ENCODE results near the gene HBM.

Gene HBM

DNA sequence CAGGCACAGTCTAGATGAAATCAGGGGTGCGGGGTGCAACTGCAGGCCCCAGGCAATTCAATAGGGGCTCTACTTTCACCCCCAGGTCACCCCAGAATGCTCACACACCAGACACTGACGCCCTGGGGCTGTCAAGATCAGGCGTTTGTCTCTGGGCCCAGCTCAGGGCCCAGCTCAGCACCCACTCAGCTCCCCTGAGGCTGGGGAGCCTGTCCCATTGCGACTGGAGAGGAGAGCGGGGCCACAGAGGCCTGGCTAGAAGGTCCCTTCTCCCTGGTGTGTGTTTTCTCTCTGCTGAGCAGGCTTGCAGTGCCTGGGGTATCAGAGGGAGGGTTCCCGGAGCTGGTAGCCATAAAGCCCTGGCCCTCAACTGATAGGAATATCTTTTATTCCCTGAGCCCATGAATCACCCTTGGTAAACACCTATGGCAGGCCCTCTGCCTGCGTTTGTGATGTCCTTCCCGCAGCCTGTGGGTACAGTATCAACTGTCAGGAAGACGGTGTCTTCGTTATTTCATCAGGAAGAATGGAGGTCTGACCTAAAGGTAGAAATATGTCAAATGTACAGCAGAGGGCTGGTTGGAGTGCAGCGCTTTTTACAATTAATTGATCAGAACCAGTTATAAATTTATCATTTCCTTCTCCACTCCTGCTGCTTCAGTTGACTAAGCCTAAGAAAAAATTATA, 12.3 kb downstream of the HBM start:
- Histone ChIP-seq H3K4ac (ENCODE audit: low read depth, low read length) (no peak overlapping the region), H3K18ac (ENCODE audit: low read length) (no peak overlapping the region), H2BK12ac (ENCODE audit: low read length) (no peak overlapping the region), H2AFZ (ENCODE audit: insufficient read depth, low read length, poor library complexity) (no peak overlapping the region), H4K12ac (ENCODE audit: low read depth, low read length) (no peak overlapping the region), H4K8ac (ENCODE audit: low read depth, low read length) (no peak overlapping the region), H4K91ac (ENCODE audit: low read depth, low read length) (no peak overlapping the region), H3K79me1 (ENCODE audit: low read length) (no peaks in the 10 kb centered on the region), H3K9me3 (ENCODE audit: insufficient read depth, low read depth, low read length) (peaks cover 4% of the 10 kb centered on the region), H3K27me3 (ENCODE audit: insufficient read depth, low read length) (peaks cover 29% of the 10 kb centered on the region), H3K14ac (ENCODE audit: low read length) (no peak overlapping the region), H2BK120ac (ENCODE audit: insufficient read depth, low read length, poor library complexity) (no peak overlapping the region), H3K4me2 (ENCODE audit: low read length) (no peak overlapping the region), H2BK5ac (ENCODE audit: low read depth, low read length, poor library complexity) (no peak overlapping the region), H3K4me1 (ENCODE audit: control insufficient read depth in 1 of 2, insufficient read depth in 2 of 2, low read length in 2 of 2) (peaks cover 5 to 11% of the 10 kb centered on the region in 2 experiments), H2AK5ac (ENCODE audit: low read length) (no peak overlapping the region), H3K36me3 (ENCODE audit: control insufficient read depth in 1 of 2, insufficient read depth in 2 of 2, low read length in 2 of 2) (peaks cover 0 to 3% of the 10 kb centered on the region in 2 experiments), H3K9ac (ENCODE audit: low read length) (no peak overlapping the region), H3K79me2 (ENCODE audit: control insufficient read depth, insufficient read depth, low read length, poor library complexity) (no peaks in the 10 kb centered on the region), H3K27ac (ENCODE audit: low read depth, low read length) (no peak overlapping the region), H3K23ac (ENCODE audit: low read length) (no peak overlapping the region), H3K4me3 (ENCODE audit: low read depth, low read length) (no peak overlapping the region)
- WGBS (ENCODE audit: extremely low coverage, insufficient coverage, insufficient read length) = no CpG with 5 or more reads among the region's 11 CpGs
- DNase-seq = no peak

DNA sequence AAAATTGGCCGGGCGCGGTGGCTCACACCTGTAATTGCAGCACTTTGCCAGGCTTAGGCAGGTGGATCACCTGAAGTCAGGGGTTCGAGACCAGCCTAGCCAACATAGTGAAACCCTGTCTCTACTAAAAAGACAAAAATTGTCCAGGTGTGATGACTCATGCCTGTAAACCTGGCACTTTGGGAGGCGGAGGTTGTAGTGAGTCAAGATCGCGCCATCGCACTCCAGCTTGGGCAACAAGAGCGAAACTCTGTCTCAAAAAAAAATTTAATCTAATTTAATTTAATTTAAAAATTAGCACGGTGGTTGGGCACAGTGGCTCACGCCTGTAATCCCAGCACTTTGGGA, 12.9 kb downstream of the HBM start:
- H3K79me2 ChIP-seq (ENCODE audit: control insufficient read depth, insufficient read depth, low read length, poor library complexity) = no peaks in the 10 kb centered on the region
- no peak overlapping the region for H3K9ac ChIP-seq (ENCODE audit: low read length)
- no peak overlapping the region for H4K8ac ChIP-seq (ENCODE audit: low read depth, low read length)
- no peak overlapping the region for H3K18ac ChIP-seq (ENCODE audit: low read length)
- no peak overlapping the region for H2BK12ac ChIP-seq (ENCODE audit: low read length)
- peaks cover 0 to 6% of the 10 kb centered on the region in 2 experiments for H3K36me3 ChIP-seq (ENCODE audit: control insufficient read depth in 1 of 2, insufficient read depth in 2 of 2, low read length in 2 of 2)
- H2AK5ac ChIP-seq (ENCODE audit: low read length) = no peak overlapping the region
- H3K4me3 ChIP-seq (ENCODE audit: low read depth, low read length) = no peak overlapping the region
- no peaks in the 10 kb centered on the region for H3K79me1 ChIP-seq (ENCODE audit: low read length)
- H3K27ac ChIP-seq (ENCODE audit: low read depth, low read length) = no peak overlapping the region
- H3K23ac ChIP-seq (ENCODE audit: low read length) = no peak overlapping the region
- no peak overlapping the region for H3K4me2 ChIP-seq (ENCODE audit: low read length)
- H3K27me3 ChIP-seq (ENCODE audit: insufficient read depth, low read length) = peaks cover 29% of the 10 kb centered on the region
- no peak overlapping the region for H2BK5ac ChIP-seq (ENCODE audit: low read depth, low read length, poor library complexity)
- no peak overlapping the region for H3K4ac ChIP-seq (ENCODE audit: low read depth, low read length)
- H2AFZ ChIP-seq (ENCODE audit: insufficient read depth, low read length, poor library complexity) = no peak overlapping the region
- no peak overlapping the region for H4K12ac ChIP-seq (ENCODE audit: low read depth, low read length)
- DNase-seq = peak in 1 of 2 donors; percentile 27
- peaks cover 4% of the 10 kb centered on the region for H3K9me3 ChIP-seq (ENCODE audit: insufficient read depth, low read depth, low read length)
- peaks cover 5 to 11% of the 10 kb centered on the region in 2 experiments for H3K4me1 ChIP-seq (ENCODE audit: control insufficient read depth in 1 of 2, insufficient read depth in 2 of 2, low read length in 2 of 2)
- H3K14ac ChIP-seq (ENCODE audit: low read length) = no peak overlapping the region
- WGBS (ENCODE audit: extremely low coverage, insufficient coverage, insufficient read length) = no CpG with 5 or more reads among the region's 11 CpGs
- H2BK120ac ChIP-seq (ENCODE audit: insufficient read depth, low read length, poor library complexity) = no peak overlapping the region
- H4K91ac ChIP-seq (ENCODE audit: low read depth, low read length) = no peak overlapping the region

DNA sequence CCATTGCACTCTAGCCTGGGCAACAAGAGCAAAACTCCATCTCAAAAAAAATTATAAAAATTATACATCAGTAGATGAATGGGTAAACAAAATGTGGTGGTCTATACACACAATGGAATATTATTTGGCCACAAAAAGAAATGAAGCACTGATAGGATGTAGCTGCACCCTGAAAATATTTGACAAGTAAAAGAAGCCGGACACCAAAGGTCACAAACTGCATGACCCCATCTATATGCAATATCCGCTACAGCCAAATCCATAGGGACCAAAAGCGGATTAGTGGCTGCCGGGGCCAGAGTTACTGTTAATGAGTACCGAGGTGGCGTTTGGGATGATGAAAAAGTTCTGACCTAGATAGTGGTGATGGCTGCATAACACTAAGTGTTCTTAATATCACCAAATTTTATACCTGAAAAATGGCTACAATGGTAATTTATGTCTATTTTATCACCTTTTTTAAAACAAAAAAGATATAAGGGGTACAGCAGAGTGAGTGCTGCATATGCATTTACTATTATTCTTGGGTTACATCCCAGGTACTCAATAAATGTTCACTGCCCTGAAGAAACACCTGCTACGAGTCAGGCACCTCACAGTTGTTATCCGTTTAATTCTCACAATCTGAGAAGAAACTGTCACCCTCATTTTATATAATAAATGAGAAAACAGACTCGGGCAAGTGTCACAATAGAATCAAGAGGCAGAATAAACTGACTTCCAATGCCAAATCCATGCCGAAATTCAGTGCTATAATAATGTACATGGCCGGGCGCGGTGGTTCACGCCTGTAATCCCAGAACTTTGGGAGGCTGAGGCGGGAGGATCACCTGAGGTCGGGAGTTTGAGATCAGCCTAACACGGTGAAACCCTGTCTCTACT, 13.7 kb downstream of the HBM start:
- Histone ChIP-seq H2AFZ (ENCODE audit: insufficient read depth, low read length, poor library complexity) (no peak overlapping the region), H3K23ac (ENCODE audit: low read length) (no peak overlapping the region), H2BK12ac (ENCODE audit: low read length) (no peak overlapping the region), H3K4ac (ENCODE audit: low read depth, low read length) (no peak overlapping the region), H3K9ac (ENCODE audit: low read length) (no peak overlapping the region), H3K4me3 (ENCODE audit: low read depth, low read length) (no peak overlapping the region), H4K8ac (ENCODE audit: low read depth, low read length) (no peak overlapping the region), H4K91ac (ENCODE audit: low read depth, low read length) (no peak overlapping the region), H3K79me1 (ENCODE audit: low read length) (no peaks in the 10 kb centered on the region), H3K27ac (ENCODE audit: low read depth, low read length) (no peak overlapping the region), H2BK5ac (ENCODE audit: low read depth, low read length, poor library complexity) (no peak overlapping the region), H3K36me3 (ENCODE audit: control insufficient read depth in 1 of 2, insufficient read depth in 2 of 2, low read length in 2 of 2) (peaks cover 0 to 10% of the 10 kb centered on the region in 2 experiments), H3K18ac (ENCODE audit: low read length) (no peak overlapping the region), H2AK5ac (ENCODE audit: low read length) (no peak overlapping the region), H3K4me2 (ENCODE audit: low read length) (no peak overlapping the region), H4K12ac (ENCODE audit: low read depth, low read length) (no peak overlapping the region), H3K79me2 (ENCODE audit: control insufficient read depth, insufficient read depth, low read length, poor library complexity) (no peaks in the 10 kb centered on the region), H3K14ac (ENCODE audit: low read length) (no peak overlapping the region), H3K4me1 (ENCODE audit: control insufficient read depth in 1 of 2, insufficient read depth in 2 of 2, low read length in 2 of 2) (peaks cover 5 to 11% of the 10 kb centered on the region in 2 experiments), H3K27me3 (ENCODE audit: insufficient read depth, low read length) (peaks cover 28% of the 10 kb centered on the region), H3K9me3 (ENCODE audit: insufficient read depth, low read depth, low read length) (peaks cover 4% of the 10 kb centered on the region), H2BK120ac (ENCODE audit: insufficient read depth, low read length, poor library complexity) (no peak overlapping the region)
- no CpG with 5 or more reads among the region's 17 CpGs for WGBS (ENCODE audit: extremely low coverage, insufficient coverage, insufficient read length)
- DNase-seq = no peak

DNA sequence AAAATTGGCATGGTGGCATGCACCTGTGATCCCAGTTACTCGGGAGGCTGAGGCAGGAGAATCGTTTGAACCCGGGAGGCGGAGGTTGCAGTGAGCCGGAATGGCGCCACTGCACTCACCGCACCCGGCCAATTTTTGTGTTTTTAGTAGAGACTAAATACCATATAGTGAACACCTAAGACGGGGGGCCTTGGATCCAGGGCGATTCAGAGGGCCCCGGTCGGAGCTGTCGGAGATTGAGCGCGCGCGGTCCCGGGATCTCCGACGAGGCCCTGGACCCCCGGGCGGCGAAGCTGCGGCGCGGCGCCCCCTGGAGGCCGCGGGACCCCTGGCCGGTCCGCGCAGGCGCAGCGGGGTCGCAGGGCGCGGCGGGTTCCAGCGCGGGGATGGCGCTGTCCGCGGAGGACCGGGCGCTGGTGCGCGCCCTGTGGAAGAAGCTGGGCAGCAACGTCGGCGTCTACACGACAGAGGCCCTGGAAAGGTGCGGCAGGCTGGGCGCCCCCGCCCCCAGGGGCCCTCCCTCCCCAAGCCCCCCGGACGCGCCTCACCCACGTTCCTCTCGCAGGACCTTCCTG, 14.4 kb downstream of the HBM start, which contains the start of gene HBQ1:
Gene HBQ1, plus strand, starts transcription at position 359 of the 575 bp plus-strand sequence. Its CDS starts 28 bp downstream, at position 387.
- Histone ChIP-seq H2BK120ac (ENCODE audit: insufficient read depth, low read length, poor library complexity) (no peak within 1 kb of the TSS), H4K8ac (ENCODE audit: low read depth, low read length) (no peak within 1 kb of the TSS), H2BK12ac (ENCODE audit: low read length) (no peak within 1 kb of the TSS), H4K12ac (ENCODE audit: low read depth, low read length) (no peak within 1 kb of the TSS), H2AFZ (ENCODE audit: insufficient read depth, low read length, poor library complexity) (no peak within 1 kb of the TSS), H3K18ac (ENCODE audit: low read length) (no peak within 1 kb of the TSS), H3K4me1 (ENCODE audit: control insufficient read depth in 1 of 2, insufficient read depth in 2 of 2, low read length in 2 of 2) (peaks cover 5 to 11% of the 10 kb centered on the region in 2 experiments), H2AK5ac (ENCODE audit: low read length) (no peak within 1 kb of the TSS), H3K36me3 (ENCODE audit: control insufficient read depth in 1 of 2, insufficient read depth in 2 of 2, low read length in 2 of 2) (peaks cover 3 to 14% of the 10 kb centered on the region in 2 experiments), H3K79me2 (ENCODE audit: control insufficient read depth, insufficient read depth, low read length, poor library complexity) (no peaks in the 10 kb centered on the region), H3K4me2 (ENCODE audit: low read length) (peak within 1 kb of the TSS; percentile 46), H3K27me3 (ENCODE audit: insufficient read depth, low read length) (peaks cover 21% of the 10 kb centered on the region), H3K4me3 (ENCODE audit: low read depth, low read length) (no peak within 1 kb of the TSS), H3K79me1 (ENCODE audit: low read length) (no peaks in the 10 kb centered on the region), H3K23ac (ENCODE audit: low read length) (no peak within 1 kb of the TSS), H3K27ac (ENCODE audit: low read depth, low read length) (no peak within 1 kb of the TSS), H4K91ac (ENCODE audit: low read depth, low read length) (no peak within 1 kb of the TSS), H3K9ac (ENCODE audit: low read length) (no peak within 1 kb of the TSS), H3K14ac (ENCODE audit: low read length) (no peak within 1 kb of the TSS), H3K4ac (ENCODE audit: low read depth, low read length) (no peak within 1 kb of the TSS), H2BK5ac (ENCODE audit: low read depth, low read length, poor library complexity) (no peak within 1 kb of the TSS), H3K9me3 (ENCODE audit: insufficient read depth, low read depth, low read length) (peaks cover 4% of the 10 kb centered on the region)
- peak in 1 of 2 donors; percentile 41 for DNase-seq
- no CpG with 5 or more reads among the region's 59 CpGs for WGBS (ENCODE audit: extremely low coverage, insufficient coverage, insufficient read length)

All from trophoblast cell (in vitro differentiated cells and primary cell).